Right kidney (tissue), 1 donor: ENCODE data around the gene RETN.

ENCODE experiments used
- DNase-seq: peaks from one replicate; pipeline ENCODE4 v3.0.0-alpha.2; 2016

Gene RETN

GRCh38 chr19:7709932-7710460, 41.1 kb downstream of the RETN start:
- DNase-seq = no peak

- no peak for DNase-seq
Measured at GRCh38 chr19:7710616-7711015, 41.8 kb downstream of the RETN start.

GRCh38 chr19:7715671-7716070, 46.8 kb downstream of the RETN start:
- DNase-seq = no peak

GRCh38 chr19:7716762-7717161, 47.9 kb downstream of the RETN start:
- no peak for DNase-seq

GRCh38 chr19:7718668-7719067, 49.8 kb downstream of the RETN start:
- no peak for DNase-seq
